ENCODE data around the gene ERF. TPM values are rescaled to one million over a fixed set of nuclear protein-coding genes. Genes with fewer than 3 reads are reported as not detected.

ERF gene
- polyA plus RNA-seq, 1 of the 3 experiments (the other 2 are of a cell fraction): 89.6 TPM

GRCh38 chr19:42244347-42245220 is 10.3 kb downstream of the ERF start:
- POLR2A ChIA-PET: interaction anchor here (0.5 to 3.0 kb wide), 6 partner anchors 12 to 186 kb away, joined by 3 to 28 read pairs (median 3); partner anchors contain the start of gene PAFAH1B3
- Histone ChIP-seq H3K36me3 (replicated peaks in 1 of 2; ENCODE audit: control insufficient read depth in 1 of 2, insufficient read depth in 2 of 2, low read length in 1 of 2) (peaks cover 7 to 25% of the 10 kb centered on the region in 2 experiments), H3K4me3 (ENCODE audit: low read depth in 2 of 2, low read length in 1 of 2) (peak overlapping the region; percentile 83 to 84), H3K4me2 (peak overlapping the region; percentile 97), H3K27me3 (ENCODE audit: insufficient read depth) (no peaks in the 10 kb centered on the region), H3K27ac (ENCODE audit: low read depth in 2 of 2, low read length in 1 of 2) (peak overlapping the region; percentile 83 to 95), H3K4me1 (ENCODE audit: control insufficient read depth in 1 of 2, insufficient read depth in 2 of 2, low read depth in 1 of 2, low read length in 1 of 2) (peaks cover 19 to 30% of the 10 kb centered on the region in 2 experiments), H3K9ac (peak overlapping the region; percentile 70), H3K79me2 (ENCODE audit: insufficient read depth) (peaks cover 49% of the 10 kb centered on the region), H3K9me2 (no peaks in the 10 kb centered on the region), H3K9me3 (no peaks in the 10 kb centered on the region), H4K20me1 (ENCODE audit: insufficient read depth) (peaks cover 34% of the 10 kb centered on the region), H2AFZ (ENCODE audit: low read depth) (peak overlapping the region; percentile 27; the same call in 1 of the 2 replicates), H3F3A (replicated peaks; ENCODE audit: insufficient read depth) (peaks cover 43% of the 10 kb centered on the region)
- CTCF ChIA-PET: interaction anchor here (0.7 to 14.8 kb wide), 20 partner anchors 11 to 145 kb away, joined by 3 to 205 read pairs (median 4); partner anchors contain the start of genes PAFAH1B3 and PRR19
- DNase-seq: peak; percentile 83
- WGBS (ENCODE audit: low lambda C conversion rate): 6% methylated on average over 45 of the region's 45 CpGs
- TF ChIP-seq IRF3 (IDR thresholded peaks at IDR 0.05; ENCODE audit: low read depth, low read length): no peak
- TF ChIP-seq FOSL2 (IDR thresholded peaks at IDR 0.05; ENCODE audit: borderline replicate concordance, low read depth): peak; percentile 34; the same call in 1 of the 2 replicates
- TF ChIP-seq FOXM1 (IDR thresholded peaks at IDR 0.05; ENCODE audit: low read depth): no peak
- no peak for TF ChIP-seq GATA2 (CRISPR knock-in tag; IDR thresholded peaks at IDR 0.05)
- peak; percentile 58; the same call in 1 of the 2 replicates for TF ChIP-seq TCF12 (IDR thresholded peaks at IDR 0.05)
- peak; percentile 97 for TF ChIP-seq ELF1 (IDR thresholded peaks at IDR 0.05)
- TF ChIP-seq MEF2A (IDR thresholded peaks at IDR 0.05; ENCODE audit: borderline replicate concordance, low read depth): no peak
- TF ChIP-seq USF2 (IDR thresholded peaks at IDR 0.05; ENCODE audit: borderline replicate concordance, low read depth, low read length): peak; percentile 49; the same call in 1 of the 2 replicates
- TF ChIP-seq CHD2 (IDR thresholded peaks at IDR 0.05; ENCODE audit: low read length, partially characterized antibody): peak; percentile 97
- no peak for TF ChIP-seq REST (IDR thresholded peaks at IDR 0.05; ENCODE audit: low read depth, low read length)
- peak; percentile 42; the same call in 1 of the 2 replicates for TF ChIP-seq RAD21 (IDR thresholded peaks at IDR 0.05; ENCODE audit: low read length)
- peak; percentile 45 for TF ChIP-seq SMC3 (IDR thresholded peaks at IDR 0.05; ENCODE audit: low read depth, low read length)
- TF ChIP-seq ZBTB33 (IDR thresholded peaks at IDR 0.05; ENCODE audit: borderline replicate concordance, low read depth): peak; percentile 94
- peak; percentile 36 for TF ChIP-seq PBX3 (IDR thresholded peaks at IDR 0.05)
- peak; percentile 1 for TF ChIP-seq JUND (IDR thresholded peaks at IDR 0.05)
- no peak for TF ChIP-seq RCOR1 (IDR thresholded peaks at IDR 0.05; ENCODE audit: low read length)
- peak; percentile 89 for TF ChIP-seq MAX (IDR thresholded peaks at IDR 0.05; ENCODE audit: low read depth)
- TF ChIP-seq CTCF (IDR thresholded peaks at IDR 0.05): peak; percentile 68
- TF ChIP-seq YY1 (IDR thresholded peaks at IDR 0.05; ENCODE audit: low read depth): peak; percentile 70
- peak in 1 of 2 experiments; percentile 17; a peak in 1 of 4 replicates for TF ChIP-seq EP300 (IDR thresholded peaks at IDR 0.05; ENCODE audit: borderline replicate concordance in 1 of 2, low read depth in 1 of 2, low read length in 1 of 2)

All from SK-N-SH (cell line).